BE2C (cell line): ENCODE results near the gene RTKN.

Experiments
- DNase-seq: peaks from one replicate; pipeline ENCODE4 v3.0.0-alpha.2; 2020
- H3K27me3 ChIP-seq: fragments of 250-450 bp; sonication (Bioruptor Pico); 2 replicates; pipeline ENCODE4 v1.5.1; 2020; ENCODE audit warnings: mild to moderate bottlenecking
- H3K36me3 ChIP-seq: fragments of 250-450 bp; sonication (Bioruptor Pico); 2 replicates; pipeline ENCODE4 v1.5.1; 2020; ENCODE audit warnings: mild to moderate bottlenecking
- H3K4me1 ChIP-seq: fragments of 250-450 bp; sonication (Bioruptor Pico); 2 replicates; pipeline ENCODE4 v1.5.1; 2020
- H3K4me3 ChIP-seq: 2 replicates; pipeline ENCODE4 v1.5.1; 2011; ENCODE audit warnings: low read depth, low read length
- H3K9me3 ChIP-seq: fragments of 250-450 bp; sonication (Bioruptor Pico); 2 replicates; pipeline ENCODE4 v1.5.1; 2020
- TF ChIP-seq, protein P1 (sequence below): IDR thresholded peaks from 2 replicates; pipeline ENCODE4 v1.5.1; 2012; ENCODE audit warnings: mild to moderate bottlenecking, low read depth, low read length

Gene RTKN

DNA sequence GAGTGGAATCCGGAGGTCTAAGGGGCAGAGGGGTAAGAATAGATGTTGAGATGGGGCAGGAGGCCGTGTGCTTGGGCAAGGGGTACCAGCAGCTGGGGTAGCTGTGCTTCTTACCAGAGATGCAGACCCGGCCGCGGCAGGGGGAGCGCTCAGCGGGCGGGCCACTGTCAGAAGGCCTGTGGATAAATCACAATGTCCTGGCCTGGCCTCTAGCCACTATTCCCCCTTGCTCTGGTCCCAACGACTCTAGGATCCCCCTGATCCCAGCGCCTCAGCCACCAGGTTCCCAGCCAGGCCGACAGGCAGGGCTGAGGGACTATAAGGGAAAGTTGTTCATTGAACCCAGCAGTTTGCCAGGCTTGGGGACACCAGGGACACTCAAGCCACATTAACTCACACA lies 11.2 kb downstream of the RTKN start:
- Histone ChIP-seq H3K4me1 (no peaks in the 10 kb centered on the region), H3K9me3 (no peaks in the 10 kb centered on the region), H3K27me3 (no peaks in the 10 kb centered on the region), H3K4me3 (no peak overlapping the region), H3K36me3 (no peaks in the 10 kb centered on the region)
- TF ChIP-seq, protein P1, sequence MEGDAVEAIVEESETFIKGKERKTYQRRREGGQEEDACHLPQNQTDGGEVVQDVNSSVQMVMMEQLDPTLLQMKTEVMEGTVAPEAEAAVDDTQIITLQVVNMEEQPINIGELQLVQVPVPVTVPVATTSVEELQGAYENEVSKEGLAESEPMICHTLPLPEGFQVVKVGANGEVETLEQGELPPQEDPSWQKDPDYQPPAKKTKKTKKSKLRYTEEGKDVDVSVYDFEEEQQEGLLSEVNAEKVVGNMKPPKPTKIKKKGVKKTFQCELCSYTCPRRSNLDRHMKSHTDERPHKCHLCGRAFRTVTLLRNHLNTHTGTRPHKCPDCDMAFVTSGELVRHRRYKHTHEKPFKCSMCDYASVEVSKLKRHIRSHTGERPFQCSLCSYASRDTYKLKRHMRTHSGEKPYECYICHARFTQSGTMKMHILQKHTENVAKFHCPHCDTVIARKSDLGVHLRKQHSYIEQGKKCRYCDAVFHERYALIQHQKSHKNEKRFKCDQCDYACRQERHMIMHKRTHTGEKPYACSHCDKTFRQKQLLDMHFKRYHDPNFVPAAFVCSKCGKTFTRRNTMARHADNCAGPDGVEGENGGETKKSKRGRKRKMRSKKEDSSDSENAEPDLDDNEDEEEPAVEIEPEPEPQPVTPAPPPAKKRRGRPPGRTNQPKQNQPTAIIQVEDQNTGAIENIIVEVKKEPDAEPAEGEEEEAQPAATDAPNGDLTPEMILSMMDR: no peak
- no peak for DNase-seq

DNA sequence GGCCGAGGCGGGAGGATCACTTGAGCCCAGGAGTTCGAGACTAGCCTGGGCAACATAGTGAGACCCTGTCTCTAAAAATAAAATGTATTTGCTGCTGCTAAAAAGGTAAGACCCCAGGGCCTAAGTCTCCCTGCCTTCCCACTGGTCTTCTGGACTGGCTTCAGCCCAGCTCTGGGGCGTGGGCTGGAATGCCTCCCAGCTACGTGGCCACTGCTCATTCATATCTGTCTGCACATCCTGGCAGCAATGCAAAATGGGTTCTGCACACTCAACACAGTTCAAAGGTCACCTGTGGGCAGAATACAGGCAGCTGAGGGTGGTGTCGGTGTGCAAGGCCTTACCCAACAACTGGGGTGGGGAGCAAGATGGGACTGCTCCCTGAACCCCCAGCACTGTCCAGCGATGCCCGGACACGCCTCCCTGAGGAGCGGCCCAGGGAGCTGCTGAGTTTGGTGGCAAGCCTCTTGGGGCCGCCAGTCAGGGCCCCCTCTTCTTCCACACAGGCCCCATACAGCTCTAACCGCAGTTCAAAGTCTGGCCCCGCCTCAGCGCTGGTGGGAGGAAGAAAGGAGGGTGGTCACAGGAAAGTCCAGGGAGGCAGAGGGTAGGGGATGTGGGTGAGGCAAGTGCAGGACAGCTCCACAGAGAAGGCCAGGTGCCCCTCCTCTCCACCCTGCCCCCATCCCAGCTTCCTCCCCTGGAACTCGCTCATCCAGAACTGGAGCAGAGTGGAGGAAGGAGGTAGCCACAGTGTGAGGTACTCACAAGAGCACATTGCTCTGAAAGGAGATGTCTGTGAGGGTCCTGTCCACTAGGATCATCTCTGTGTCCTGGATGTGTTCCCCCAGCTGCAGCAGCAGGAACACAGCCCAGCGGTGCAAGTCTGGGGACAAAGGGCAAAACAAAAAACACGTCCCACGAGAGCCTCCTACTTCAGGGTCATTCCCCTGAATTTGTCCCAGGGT lies 12.0 kb downstream of the RTKN start:
- Histone ChIP-seq H3K36me3 (no peaks in the 10 kb centered on the region), H3K9me3 (no peaks in the 10 kb centered on the region), H3K4me3 (no peak overlapping the region), H3K27me3 (no peaks in the 10 kb centered on the region), H3K4me1 (no peaks in the 10 kb centered on the region)
- no peak for DNase-seq
- TF ChIP-seq, protein P1: no peak

DNA sequence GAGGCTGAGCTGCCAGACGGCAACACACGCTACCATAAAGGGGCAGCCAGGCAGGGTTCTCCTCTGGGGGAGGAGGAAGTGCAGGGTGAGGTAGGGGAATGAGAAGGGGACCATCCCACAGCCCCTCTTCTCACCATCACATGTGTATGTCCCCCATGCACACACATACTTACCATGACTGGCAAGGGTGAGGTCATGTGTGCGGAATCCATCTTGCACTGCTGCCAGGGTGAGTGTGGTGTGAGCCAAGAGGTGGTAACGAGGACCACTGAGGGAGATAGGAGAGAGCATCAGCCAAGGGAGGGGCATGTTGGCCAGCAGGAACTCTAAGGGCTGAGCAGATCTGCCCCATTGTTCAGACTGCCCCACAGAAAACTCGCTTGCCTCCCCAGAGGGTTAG lies 13.1 kb downstream of the RTKN start:
- TF ChIP-seq, protein P1: no peak
- no peak for DNase-seq
- H3K9me3 ChIP-seq: no peaks in the 10 kb centered on the region
- H3K27me3 ChIP-seq: no peaks in the 10 kb centered on the region
- no peaks in the 10 kb centered on the region for H3K4me1 ChIP-seq
- H3K4me3 ChIP-seq: no peak overlapping the region
- no peaks in the 10 kb centered on the region for H3K36me3 ChIP-seq

DNA sequence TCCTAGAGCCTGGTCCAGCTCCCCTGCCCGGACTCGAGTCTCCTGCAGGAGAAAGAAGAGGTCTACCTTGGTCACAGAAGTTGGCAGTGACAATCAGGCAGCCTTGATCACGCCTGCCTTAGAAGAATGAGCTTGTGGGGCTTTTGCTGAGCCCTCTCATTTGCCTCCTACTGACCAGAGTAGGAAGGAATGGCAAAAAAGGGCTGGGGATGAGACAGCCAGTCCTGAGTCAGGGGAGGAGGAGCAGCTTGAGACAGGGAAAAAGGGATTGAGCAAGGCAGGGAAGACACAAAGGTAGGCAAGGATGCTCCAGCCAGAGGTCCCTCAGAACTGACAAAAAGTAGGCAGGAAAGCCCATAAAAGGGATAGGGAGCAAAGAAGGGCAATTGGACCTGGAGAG lies 14.2 kb downstream of the RTKN start:
- no peaks in the 10 kb centered on the region for H3K36me3 ChIP-seq
- no peaks in the 10 kb centered on the region for H3K9me3 ChIP-seq
- TF ChIP-seq, protein P1: no peak
- H3K4me1 ChIP-seq: no peaks in the 10 kb centered on the region
- no peak for DNase-seq
- no peak overlapping the region for H3K4me3 ChIP-seq
- H3K27me3 ChIP-seq: no peaks in the 10 kb centered on the region

DNA sequence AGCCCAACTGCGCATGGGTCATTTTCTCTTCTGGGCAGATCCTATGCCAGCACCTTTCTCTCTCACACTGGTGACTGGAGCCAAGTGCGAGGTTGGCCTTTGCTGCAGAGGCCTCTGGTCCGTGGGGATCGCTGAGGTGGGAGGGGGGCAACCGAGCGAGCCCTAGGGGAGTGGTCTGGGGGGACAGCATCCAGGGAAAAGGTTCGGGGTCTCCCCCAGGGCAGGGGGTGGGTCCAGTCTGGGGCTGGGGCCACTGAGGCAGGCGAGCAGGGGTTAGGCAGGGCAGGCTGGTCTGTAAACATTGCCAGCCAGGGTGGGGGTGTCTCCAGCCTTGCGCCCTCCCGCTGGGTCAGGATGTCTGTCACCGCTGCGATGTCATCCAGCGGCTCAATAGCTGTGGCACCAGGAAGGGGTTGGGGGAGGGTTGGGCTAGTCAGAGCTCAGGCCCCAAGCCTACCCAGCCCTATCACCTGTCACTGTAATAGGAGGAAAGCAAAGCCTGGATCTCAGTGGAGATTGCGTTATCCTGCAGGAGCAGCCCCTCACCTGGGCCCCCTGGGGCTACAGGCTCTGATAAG lies 15.5 kb downstream of the RTKN start:
- DNase-seq: no peak
- H3K4me1 ChIP-seq: no peaks in the 10 kb centered on the region
- no peaks in the 10 kb centered on the region for H3K36me3 ChIP-seq
- no peaks in the 10 kb centered on the region for H3K27me3 ChIP-seq
- H3K9me3 ChIP-seq: no peaks in the 10 kb centered on the region
- no peak overlapping the region for H3K4me3 ChIP-seq
- TF ChIP-seq, protein P1: no peak

DNA sequence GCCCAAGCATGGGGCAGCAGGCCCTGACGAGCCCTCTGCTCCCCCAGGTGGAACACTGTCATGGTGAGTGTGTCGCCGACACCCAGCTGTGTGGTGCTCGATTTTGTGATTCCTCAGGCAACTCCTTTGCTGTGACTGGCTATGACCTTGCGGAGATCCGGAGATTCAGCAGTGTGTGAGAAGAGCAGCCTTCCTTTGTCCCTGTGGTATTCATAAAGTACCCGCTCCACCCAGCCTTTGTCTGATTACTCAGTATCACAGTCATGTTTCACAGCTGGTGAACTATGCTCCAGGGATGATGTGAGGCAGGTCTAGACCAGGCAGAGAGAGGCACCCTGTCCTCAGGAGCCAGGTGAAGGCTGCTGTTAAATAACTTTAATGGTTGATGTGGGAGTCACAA lies 16.2 kb downstream of the RTKN start:
- Histone ChIP-seq H3K4me3 (no peak overlapping the region), H3K27me3 (no peaks in the 10 kb centered on the region), H3K9me3 (no peaks in the 10 kb centered on the region), H3K36me3 (no peaks in the 10 kb centered on the region), H3K4me1 (no peaks in the 10 kb centered on the region)
- no peak for DNase-seq
- TF ChIP-seq, protein P1: no peak
